Subcutaneous adipose tissue (tissue), 4 donors: ENCODE data around the gene SYNE3. TPM values are rescaled to one million over a fixed set of nuclear protein-coding genes. Genes with fewer than 3 reads are reported as not detected.

ENCODE experiments used
- total RNA-seq, 4 donors: library from RNA; depleted of rRNA; stranded (reverse); fragments of >200 nt; gene quantifications; one replicate each; pipeline ENCODE4 v1.1.0, GENCODE V29; 2016
- TF ChIP-seq, protein P1 (sequence below): fragments of 450-650 bp; IDR thresholded peaks from one replicate; pipeline ENCODE4 v1.5.1; 2016; ENCODE audit warnings: low read depth, mild to moderate bottlenecking, control low read depth, antibody characterized with exemption, moderate library complexity

SYNE3 gene
- total RNA-seq, 4 donors from 2014 or later = 82.8 to 196 (median 136) TPM

DNA sequence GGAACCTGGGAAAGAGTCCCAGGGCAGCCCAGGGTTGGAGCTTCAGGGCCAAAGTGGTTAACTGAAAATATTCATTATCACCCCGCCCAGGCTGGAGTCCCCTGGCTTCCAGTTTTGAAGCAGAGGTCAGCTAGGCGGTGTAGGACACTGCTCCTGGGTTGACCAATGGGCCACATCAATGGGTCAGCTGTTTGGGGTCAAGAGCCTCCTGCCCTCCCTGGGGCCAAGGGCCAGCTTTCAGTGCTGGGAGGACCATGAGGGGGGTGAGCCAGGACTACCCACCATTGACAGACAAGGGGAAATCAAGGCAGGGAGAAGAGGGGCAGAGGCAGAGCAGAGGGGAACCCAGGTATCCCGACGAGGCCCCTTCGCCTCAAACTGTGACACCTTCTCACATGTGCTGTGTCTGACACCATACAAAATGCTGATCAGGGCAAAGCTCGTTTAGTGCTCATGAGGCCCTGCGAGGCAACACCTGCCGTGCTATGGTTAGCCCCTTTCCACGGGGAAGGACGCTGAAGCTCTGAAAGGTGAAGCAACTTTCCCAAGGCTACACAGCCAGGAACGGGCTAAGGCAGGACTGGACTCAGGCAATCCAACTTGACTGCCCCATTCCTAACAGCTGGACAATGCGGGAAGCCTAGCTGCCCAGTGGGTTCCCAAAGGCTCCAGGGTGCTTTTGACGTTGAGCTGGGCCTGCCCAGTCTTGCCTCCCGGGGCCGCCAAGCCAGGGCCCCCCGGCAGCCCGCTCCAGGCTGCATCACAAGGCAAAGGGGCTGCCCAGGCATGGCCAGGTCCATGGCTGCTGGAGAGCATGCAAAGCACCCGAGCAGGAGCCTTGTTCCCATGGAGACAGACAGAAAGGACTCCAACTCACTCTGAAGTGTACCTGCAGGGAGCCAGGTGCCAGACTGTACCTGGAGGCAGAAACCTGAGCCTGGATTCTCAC, 2.0 kb downstream of the SYNE3 start:
- TF ChIP-seq, protein P1, sequence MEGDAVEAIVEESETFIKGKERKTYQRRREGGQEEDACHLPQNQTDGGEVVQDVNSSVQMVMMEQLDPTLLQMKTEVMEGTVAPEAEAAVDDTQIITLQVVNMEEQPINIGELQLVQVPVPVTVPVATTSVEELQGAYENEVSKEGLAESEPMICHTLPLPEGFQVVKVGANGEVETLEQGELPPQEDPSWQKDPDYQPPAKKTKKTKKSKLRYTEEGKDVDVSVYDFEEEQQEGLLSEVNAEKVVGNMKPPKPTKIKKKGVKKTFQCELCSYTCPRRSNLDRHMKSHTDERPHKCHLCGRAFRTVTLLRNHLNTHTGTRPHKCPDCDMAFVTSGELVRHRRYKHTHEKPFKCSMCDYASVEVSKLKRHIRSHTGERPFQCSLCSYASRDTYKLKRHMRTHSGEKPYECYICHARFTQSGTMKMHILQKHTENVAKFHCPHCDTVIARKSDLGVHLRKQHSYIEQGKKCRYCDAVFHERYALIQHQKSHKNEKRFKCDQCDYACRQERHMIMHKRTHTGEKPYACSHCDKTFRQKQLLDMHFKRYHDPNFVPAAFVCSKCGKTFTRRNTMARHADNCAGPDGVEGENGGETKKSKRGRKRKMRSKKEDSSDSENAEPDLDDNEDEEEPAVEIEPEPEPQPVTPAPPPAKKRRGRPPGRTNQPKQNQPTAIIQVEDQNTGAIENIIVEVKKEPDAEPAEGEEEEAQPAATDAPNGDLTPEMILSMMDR = no peak

DNA sequence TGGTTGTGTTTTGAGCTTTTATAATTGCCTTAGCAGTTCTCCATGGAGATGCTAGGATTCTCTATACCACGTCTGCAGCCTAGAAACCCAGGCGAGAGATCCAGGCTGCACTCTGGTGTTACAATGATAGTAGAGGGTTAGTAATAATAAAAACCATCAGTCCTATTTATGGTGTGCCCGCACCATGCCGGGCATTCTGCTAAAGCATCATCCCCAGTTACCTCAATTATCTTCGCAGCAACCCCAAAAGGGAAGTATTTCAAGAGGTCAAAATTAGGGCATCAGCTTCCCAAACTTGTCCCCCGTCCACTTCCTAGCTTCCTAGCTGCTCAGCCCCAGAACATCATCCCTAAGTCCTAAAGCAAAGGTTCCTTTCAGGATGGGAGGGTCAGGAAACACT, 3.2 kb downstream of the SYNE3 start:
- TF ChIP-seq, protein P1 = no peak

DNA sequence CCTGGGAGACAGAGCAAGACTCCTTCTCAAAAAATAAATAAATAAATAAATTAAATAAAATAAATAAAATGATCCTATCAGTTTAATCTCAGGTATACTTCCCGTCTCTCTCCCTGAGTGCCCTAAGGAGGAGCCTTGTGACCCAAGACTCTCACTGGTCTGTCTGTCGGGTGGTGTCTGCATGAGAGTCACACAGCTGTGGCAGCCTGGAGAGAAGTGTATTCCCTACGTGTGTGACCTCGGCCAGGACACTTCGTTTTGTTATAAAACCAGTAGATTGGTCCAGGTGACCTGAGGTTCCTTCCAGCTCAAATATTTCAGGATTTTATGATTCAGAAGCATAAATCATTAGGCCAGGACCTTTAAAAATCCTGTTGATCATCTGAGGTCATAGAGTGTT, 4.8 kb downstream of the SYNE3 start:
- TF ChIP-seq, protein P1 = no peak

DNA sequence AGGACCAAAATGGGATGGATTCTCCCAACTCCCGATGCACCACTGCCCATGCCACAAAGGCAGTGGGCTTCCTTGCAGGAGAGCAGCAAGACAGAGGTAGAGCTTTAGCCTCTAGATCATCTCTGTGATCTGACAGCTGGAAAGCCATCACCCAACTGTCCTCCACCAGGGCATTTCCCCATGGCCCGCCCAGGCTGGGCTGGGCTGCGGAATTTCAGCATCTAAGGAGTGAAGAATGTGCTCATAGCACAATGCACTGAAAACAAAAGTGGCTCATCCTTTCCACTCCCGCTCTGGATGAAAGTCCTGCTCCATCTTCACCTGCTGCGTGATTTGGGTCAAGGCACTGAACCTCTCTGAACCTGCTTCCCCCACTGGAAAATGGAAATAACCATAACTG, 5.6 kb downstream of the SYNE3 start:
- TF ChIP-seq, protein P1 = no peak

DNA sequence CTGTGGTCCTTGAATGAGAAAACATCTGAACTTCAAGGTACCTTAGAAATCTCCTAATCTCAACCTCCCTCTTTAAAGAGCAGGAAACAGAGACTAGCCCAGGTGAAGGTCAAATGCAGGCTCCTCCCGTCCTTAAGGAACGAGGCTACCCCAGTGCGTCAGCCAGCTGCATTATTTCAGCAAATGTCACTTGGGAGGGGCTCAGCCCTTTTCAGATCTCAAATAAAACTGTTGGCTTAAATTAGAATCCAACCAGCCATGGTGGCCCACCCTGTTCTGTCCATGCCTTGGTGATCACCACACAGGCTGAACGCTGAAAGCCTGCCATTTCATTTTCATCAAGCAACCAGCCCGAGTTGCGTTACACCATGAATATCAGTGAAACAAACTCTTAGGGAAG, 7.0 kb downstream of the SYNE3 start:
- TF ChIP-seq, protein P1 = no peak

DNA sequence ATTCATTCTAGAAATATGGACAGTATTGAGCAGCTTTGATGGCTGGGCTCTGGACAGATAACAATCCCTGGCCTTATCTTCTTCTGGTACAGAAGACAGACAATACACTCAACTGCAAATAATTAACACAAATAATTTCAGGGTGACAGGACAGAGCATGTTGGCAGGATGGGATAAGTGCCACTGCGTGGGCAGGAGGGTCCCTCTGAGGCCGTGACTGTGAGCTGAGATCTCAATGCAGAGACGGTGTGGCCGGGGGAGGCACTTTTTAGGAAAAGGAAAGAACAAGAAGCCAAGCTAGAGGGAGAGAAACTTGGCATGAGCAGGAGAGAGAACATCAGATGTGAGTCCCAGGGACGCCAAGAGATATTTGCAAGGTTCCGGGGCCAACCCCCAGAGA, 8.1 kb downstream of the SYNE3 start:
- TF ChIP-seq, protein P1 = no peak

DNA sequence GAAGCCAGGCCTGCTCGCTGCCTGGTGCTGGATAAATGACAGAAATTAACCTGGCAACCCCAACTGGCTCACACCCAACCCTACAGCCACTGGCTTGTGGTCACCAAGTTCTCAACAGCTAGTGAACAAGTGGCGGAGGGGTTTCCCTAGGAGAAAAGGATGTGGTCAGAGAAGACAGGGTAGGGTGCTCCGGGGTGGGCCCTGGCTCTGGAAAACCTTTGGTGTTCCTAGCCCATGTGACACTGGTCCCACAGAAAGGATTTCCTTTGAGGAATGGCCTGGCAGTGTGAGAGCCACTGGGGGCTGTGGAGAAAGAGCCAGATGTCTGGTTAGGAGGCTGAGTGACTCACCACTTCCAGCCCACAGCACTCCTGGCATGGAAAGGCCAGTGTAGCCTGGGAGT, 8.7 kb downstream of the SYNE3 start:
- TF ChIP-seq, protein P1 = no peak
